Osteoblast (primary cell): Measurements from ENCODE around the gene CADM4. TPM values are rescaled to one million over a fixed set of nuclear protein-coding genes. Genes with fewer than 3 reads are reported as not detected.

Experiments
- DNase-seq: peaks from one replicate; pipeline ENCODE4 v3.0.0; 2011; ENCODE audit warnings: low spot score, mixed read lengths; ENCODE audit not compliant: insufficient read length; ENCODE audit errors: missing footprints
- H2AFZ ChIP-seq: 2 replicates; pipeline ENCODE4 v1.6.0; 2011; ENCODE audit warnings: mild to moderate bottlenecking, low read length
- H3K27ac ChIP-seq: 2 replicates; pipeline ENCODE4 v1.5.1; 2011; ENCODE audit warnings: mild to moderate bottlenecking, low read depth, low read length, moderate library complexity
- H3K27me3 ChIP-seq: 2 replicates; pipeline ENCODE4 v1.6.0; 2012; ENCODE audit warnings: mild to moderate bottlenecking, control low read depth, inconsistent platforms, low read length, moderate library complexity; ENCODE audit not compliant: insufficient read depth
- H3K36me3 ChIP-seq: 2 replicates; pipeline ENCODE4 v1.5.1; 2011; ENCODE audit warnings: mild to moderate bottlenecking, low read length, control low read depth, moderate library complexity; ENCODE audit not compliant: insufficient read depth
- H3K4me1 ChIP-seq: 2 replicates; pipeline ENCODE4 v1.5.1; 2011; ENCODE audit warnings: mild to moderate bottlenecking, low read length, control low read depth, moderate library complexity; ENCODE audit not compliant: insufficient read depth
- H3K4me2 ChIP-seq: 2 replicates; pipeline ENCODE4 v1.6.0; 2011; ENCODE audit warnings: mild to moderate bottlenecking, low read length; ENCODE audit not compliant: insufficient read depth
- H3K4me3 ChIP-seq: fragments of 200-600 bp; sonication (generic); 3 replicates; pipeline ENCODE4 v1.5.1; 2012; ENCODE audit warnings: mild to moderate bottlenecking, low read length, inconsistent platforms; ENCODE audit not compliant: insufficient read depth
- H3K79me2 ChIP-seq: 2 replicates; pipeline ENCODE4 v1.6.0; 2012; ENCODE audit warnings: mild to moderate bottlenecking, low read length, control low read depth, inconsistent platforms; ENCODE audit not compliant: insufficient read depth
- H3K9me3 ChIP-seq: 2 replicates; pipeline ENCODE4 v1.5.1; 2011; ENCODE audit warnings: low read depth, low read length, control low read depth
- H4K20me1 ChIP-seq: 2 replicates; pipeline ENCODE4 v1.6.0; 2012; ENCODE audit warnings: mild to moderate bottlenecking, low read length, control low read depth; ENCODE audit not compliant: insufficient read depth
- CTCF ChIP-seq: IDR thresholded peaks from 2 replicates; pipeline ENCODE4 v1.5.1; 2011; ENCODE audit warnings: mild to moderate bottlenecking, low read depth, low read length, moderate library complexity; ENCODE audit errors: extremely low read depth
- total RNA-seq: library from RNA; depleted of rRNA; stranded (reverse); fragments of >200 nt; gene quantifications from 2 replicates; pipeline ENCODE4 v1.2.3, GENCODE V29; 2012

Gene CADM4
- total RNA-seq, 1 donor: 1.4 TPM

GRCh38 chr19:43597876-43598275, 41.8 kb downstream of the CADM4 start:
- no peak overlapping the region for H2AFZ ChIP-seq
- no peaks in the 10 kb centered on the region for H3K27me3 ChIP-seq
- H3K27ac ChIP-seq: peak overlapping the region; percentile 99
- TF ChIP-seq CTCF: no peak
- H3K79me2 ChIP-seq: peaks cover 59% of the 10 kb centered on the region
- peak overlapping the region; percentile 96 for H3K4me2 ChIP-seq
- peaks cover 30% of the 10 kb centered on the region for H3K36me3 ChIP-seq
- H3K9me3 ChIP-seq: no peaks in the 10 kb centered on the region
- peak; percentile 48 for DNase-seq
- peak overlapping the region; percentile 85 for H3K4me3 ChIP-seq
- peaks cover 26% of the 10 kb centered on the region for H3K4me1 ChIP-seq
- peaks cover 12% of the 10 kb centered on the region for H4K20me1 ChIP-seq

GRCh38 chr19:43596842-43597461, 42.7 kb downstream of the CADM4 start:
- Histone ChIP-seq H3K79me2 (peaks cover 68% of the 10 kb centered on the region), H3K36me3 (peaks cover 37% of the 10 kb centered on the region), H2AFZ (peak overlapping the region; percentile 92), H3K4me2 (peak overlapping the region; percentile 96), H4K20me1 (peaks cover 17% of the 10 kb centered on the region), H3K27me3 (no peaks in the 10 kb centered on the region), H3K4me3 (peak overlapping the region; percentile 85), H3K4me1 (peaks cover 26% of the 10 kb centered on the region), H3K9me3 (no peaks in the 10 kb centered on the region), H3K27ac (peak overlapping the region; percentile 99)
- peak; percentile 81 for DNase-seq
- no peak for TF ChIP-seq CTCF

- Histone ChIP-seq H3K4me3 (peak within 1 kb of the TSS; percentile 85), H4K20me1 (peaks cover 18% of the 10 kb centered on the region), H2AFZ (peak within 1 kb of the TSS; percentile 92), H3K27me3 (no peaks in the 10 kb centered on the region), H3K4me2 (peak within 1 kb of the TSS; percentile 96), H3K9me3 (no peaks in the 10 kb centered on the region), H3K27ac (peak within 1 kb of the TSS; percentile 99), H3K79me2 (peaks cover 73% of the 10 kb centered on the region), H3K4me1 (peaks cover 26% of the 10 kb centered on the region), H3K36me3 (peaks cover 39% of the 10 kb centered on the region)
- DNase-seq: peak; percentile 99
- TF ChIP-seq CTCF: no peak
Measured at GRCh38 chr19:43595999-43596841, 43.4 kb downstream of the CADM4 start, which contains the start of the genes IRGQ and ZNF576. TSS of gene IRGQ (minus strand) at chr19:43596134. CDS start at chr19:43595338, 796 bp downstream. TSS of gene ZNF576 (plus strand) at chr19:43596595. CDS start at chr19:43597109, 514 bp downstream.

- Histone ChIP-seq H3K27ac (peak overlapping the region; percentile 99), H3K4me2 (peak overlapping the region; percentile 96), H3K27me3 (no peaks in the 10 kb centered on the region), H4K20me1 (peaks cover 24% of the 10 kb centered on the region), H3K36me3 (peaks cover 44% of the 10 kb centered on the region), H2AFZ (peak overlapping the region; percentile 56), H3K4me1 (peaks cover 26% of the 10 kb centered on the region), H3K9me3 (no peaks in the 10 kb centered on the region), H3K4me3 (peak overlapping the region; percentile 85), H3K79me2 (peaks cover 80% of the 10 kb centered on the region)
- TF ChIP-seq CTCF: no peak
- DNase-seq: no peak
Measured at GRCh38 chr19:43595605-43595998, 44.0 kb downstream of the CADM4 start.
